ENCODE data around the gene PRSS33.

DNA sequence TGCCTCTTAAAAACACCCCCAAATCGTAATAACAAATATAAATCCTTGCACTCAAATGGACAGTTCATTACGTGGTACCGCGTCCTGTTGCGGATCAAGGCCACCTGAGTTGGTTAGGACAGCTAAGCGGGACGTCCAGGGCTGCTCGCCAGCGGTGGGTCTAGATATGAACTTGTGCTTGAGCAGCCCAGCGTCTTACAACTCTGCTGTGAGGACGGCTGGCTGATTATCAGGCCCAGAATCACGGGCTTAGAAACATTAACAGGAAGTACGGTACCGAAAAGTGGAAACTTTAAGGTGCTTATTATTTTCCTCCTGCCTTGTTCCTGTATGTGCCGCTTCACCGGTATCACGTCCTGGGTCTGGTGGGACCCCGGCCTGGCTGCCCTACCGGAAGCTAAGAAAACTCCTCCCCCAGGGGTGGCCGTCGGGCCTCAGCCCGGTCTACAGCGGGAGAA is 35.8 kb downstream of the PRSS33 start:
- no peak for TF ChIP-seq ZNF274 (IDR thresholded peaks at IDR 0.05; ENCODE audit: low read depth, low read length)
- TF ChIP-seq SUZ12 (IDR thresholded peaks at IDR 0.05; ENCODE audit: extremely low read depth, insufficient read depth, insufficient read length) = no peak

All from NT2/D1 (cell line).